ENCODE results near the gene TAMALIN. TPM values are rescaled to one million over a fixed set of nuclear protein-coding genes. Genes with fewer than 3 reads are reported as not detected.

TAMALIN gene
- total RNA-seq, 1 experiment from 2014 or later: 1.4 TPM

DNA sequence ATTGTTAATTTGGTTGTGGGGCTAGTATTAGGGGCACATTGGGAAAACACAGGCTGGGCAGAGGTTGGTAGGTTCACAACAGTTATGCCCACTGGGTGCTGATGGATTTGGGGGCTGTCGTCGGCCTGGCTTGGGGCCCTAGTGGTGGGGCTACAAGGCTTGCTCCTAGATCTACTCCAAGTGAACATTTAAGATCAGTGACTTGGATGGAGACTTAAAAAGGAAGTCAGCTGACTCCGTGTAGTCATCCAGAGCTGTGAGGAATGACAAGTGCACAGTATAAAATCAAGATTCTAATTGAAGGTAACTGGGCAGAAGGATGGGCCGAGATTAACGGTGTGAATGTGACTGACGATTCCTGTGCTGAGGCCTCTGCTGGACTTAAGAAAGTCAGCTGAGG, 31.7 kb downstream of the TAMALIN start:
- Histone ChIP-seq H3K36me3 (no peaks in the 10 kb centered on the region), H3K4me3 (peak overlapping the region; percentile 51), H3K9me3 (no peaks in the 10 kb centered on the region), H3K27me3 (no peaks in the 10 kb centered on the region)
- no peak for DNase-seq

DNA sequence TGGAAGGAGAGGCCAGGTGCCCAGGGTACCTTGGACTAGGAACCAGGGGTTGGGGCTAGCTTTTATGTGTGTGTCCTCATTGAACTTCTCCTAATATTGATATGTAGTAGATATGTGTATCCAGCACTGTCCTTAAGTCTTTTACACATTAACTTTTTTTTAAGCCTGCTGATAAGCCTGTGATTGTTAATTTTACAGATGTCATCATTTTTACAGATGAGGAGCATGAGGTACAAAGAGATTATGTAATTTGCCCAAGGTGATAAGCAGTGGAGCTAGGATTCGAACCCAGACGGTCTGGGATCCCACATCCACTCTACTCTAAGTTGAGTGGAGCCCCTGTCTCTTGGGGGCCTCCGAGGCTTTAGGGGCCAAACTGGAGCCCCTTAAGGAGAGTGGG, 34.3 kb downstream of the TAMALIN start:
- DNase-seq: no peak
- no peaks in the 10 kb centered on the region for H3K9me3 ChIP-seq
- no peak overlapping the region for H3K4me3 ChIP-seq
- no peaks in the 10 kb centered on the region for H3K36me3 ChIP-seq
- H3K27me3 ChIP-seq: no peaks in the 10 kb centered on the region

DNA sequence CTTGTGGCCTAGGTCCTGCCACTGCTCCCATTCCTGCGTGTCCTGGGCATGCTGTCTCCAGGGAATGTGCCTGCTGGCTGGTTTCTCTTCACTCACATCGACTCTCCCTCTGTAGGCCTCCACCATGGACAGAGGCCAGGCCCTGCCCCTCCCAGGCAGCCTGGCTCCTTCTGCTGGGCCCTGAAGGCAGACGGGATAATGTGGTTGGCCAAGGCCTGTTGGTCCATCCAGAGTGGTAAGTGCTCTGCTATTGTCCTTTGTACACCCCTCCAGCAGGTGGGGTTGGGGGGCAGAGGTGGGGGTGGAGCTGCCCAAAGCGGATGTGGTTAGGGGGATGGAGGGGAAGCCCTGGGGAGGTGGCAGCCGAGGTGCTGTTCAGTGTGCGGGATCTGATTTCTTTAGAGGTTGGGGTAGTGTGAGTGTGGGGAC, 35.0 kb downstream of the TAMALIN start:
- no peaks in the 10 kb centered on the region for H3K27me3 ChIP-seq
- no peak overlapping the region for H3K4me3 ChIP-seq
- H3K9me3 ChIP-seq: no peaks in the 10 kb centered on the region
- DNase-seq: peak; percentile 61
- H3K36me3 ChIP-seq: no peaks in the 10 kb centered on the region

DNA sequence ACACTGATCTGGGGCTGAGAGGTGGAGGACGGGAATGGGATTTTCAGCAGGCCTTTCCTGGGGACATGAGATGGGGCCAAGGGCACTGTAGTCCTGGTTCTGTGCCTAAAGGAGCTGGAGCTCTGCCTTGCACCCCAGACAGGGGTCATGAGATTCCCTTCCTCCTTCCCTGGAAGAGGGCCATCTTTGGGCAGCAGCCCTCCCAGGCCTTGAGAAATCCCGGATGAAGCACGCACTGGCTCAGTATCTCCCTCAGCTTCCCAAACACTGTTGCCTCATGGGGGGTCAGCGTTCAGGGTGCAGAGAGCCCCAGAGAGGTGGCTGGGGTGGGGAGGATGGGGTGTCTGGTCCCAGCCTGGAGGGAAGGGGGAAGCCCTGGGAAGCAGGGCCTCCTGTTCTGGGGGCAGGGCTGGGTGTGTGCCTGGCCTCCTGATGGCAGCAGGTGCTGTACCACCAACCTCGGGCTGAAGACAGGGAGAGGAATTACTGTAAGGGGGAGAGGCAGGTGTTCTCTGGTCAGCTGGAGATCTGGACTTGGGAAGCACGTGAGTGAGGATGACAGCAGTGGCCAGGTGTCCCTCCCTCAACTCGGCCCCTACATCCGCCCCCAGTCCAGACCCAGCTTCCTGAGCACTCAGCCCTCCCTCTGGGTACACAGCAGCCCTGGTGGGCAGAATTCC, 36.1 kb downstream of the TAMALIN start:
- no peaks in the 10 kb centered on the region for H3K36me3 ChIP-seq
- H3K27me3 ChIP-seq: no peaks in the 10 kb centered on the region
- no peak overlapping the region for H3K4me3 ChIP-seq
- no peaks in the 10 kb centered on the region for H3K9me3 ChIP-seq
- no peak for DNase-seq

DNA sequence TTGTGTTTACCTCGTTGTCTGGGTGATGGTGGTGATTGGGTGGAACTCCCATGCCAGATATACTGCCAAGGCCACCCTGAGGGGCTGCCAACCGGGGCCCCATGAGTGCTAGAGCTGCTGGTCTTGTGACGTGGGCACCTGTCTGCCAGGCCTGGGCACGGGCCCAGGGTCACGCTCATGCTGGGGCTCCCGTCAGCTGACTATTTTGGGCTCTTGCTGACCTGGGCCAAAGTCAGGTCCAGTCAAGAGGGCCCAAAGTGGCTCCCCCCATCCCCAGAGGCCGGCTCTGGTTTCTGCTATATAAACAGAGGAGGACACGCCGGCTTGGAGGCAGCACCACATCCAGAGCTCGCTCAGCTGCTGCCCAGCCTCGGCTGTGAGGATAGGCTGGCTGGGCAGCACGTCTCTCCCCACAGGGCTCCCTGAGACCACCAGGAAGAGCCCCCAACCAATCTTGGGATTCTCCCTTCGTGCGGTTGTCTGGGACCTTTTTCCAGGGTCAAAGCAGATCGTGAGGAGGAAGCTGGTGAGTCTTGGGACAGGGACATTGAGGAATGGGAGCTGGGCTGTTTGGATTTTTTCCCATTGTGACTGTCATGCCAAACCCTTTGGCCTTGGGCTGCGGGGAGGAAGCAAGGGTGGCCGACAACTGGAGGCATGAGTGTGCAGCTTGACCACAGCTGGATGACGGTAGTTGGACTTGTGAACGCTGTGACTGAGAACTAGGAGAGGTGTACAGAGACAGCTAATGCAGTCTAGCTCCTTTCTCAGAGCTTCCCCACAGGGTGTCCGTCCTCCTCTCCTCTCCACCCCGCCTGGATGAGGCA, 36.9 kb downstream of the TAMALIN start:
- peak; percentile 71 for DNase-seq
- Histone ChIP-seq H3K9me3 (no peaks in the 10 kb centered on the region), H3K36me3 (no peaks in the 10 kb centered on the region), H3K4me3 (peak overlapping the region; percentile 14; the same call in 1 of the 2 replicates), H3K27me3 (no peaks in the 10 kb centered on the region)

DNA sequence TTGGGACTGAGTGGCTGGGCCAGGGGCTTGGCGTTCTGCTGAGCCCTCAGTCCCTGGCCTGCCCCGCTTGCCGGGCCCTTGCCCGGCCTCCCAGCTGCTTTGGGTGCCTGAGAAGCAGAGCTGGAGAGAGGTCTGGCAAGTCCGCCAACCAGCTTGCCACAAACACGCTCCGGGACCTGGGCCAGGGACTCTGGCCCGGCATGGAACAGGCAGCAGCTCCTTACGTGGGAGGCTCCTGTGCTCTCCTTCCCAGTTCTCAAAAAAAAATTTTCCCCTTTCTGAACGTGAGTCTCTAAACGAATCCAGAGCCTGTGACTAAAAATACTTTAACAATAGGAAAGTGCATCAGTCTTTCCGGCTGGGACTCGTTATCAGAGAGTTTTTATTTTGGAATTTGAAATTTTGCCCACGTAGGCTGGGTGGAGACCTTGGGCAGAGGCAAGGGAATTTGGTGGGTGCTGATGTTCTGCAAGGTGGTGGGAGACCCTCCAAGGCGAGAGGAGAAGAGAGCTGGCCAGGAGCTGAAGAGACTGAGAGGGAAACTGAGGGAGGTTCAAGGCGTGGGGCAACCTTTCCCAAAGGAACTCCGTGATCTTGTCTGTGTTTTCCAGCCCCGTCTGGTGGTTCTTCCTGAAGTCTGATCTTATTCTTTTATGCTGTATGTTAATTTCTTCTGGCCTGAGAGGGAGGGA, 37.7 kb downstream of the TAMALIN start:
- H3K4me3 ChIP-seq: no peak overlapping the region
- H3K9me3 ChIP-seq: no peaks in the 10 kb centered on the region
- H3K36me3 ChIP-seq: no peaks in the 10 kb centered on the region
- no peaks in the 10 kb centered on the region for H3K27me3 ChIP-seq
- peak; percentile 97 for DNase-seq

DNA sequence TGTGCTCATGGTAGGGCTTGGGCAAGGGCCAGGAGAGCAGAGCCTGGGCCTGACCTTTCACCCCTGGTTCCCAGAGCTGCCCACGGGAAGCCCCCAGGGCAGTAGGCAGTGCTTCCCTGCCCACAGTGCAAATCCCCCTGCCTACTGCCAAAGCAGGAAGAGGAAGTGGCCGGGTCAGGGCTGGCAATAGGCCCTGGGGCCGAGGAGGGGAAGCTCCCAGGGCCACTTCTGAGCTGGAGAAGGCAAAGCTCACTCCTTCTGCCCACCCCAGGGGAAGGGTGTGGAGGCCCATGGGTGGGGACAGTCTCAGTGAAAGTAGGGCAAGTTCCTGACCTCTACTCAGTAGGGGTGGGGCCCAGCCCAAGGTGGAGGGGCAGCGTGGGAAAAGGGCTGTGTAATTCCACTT, 39.1 kb downstream of the TAMALIN start:
- DNase-seq: peak; percentile 67
- Histone ChIP-seq H3K27me3 (no peaks in the 10 kb centered on the region), H3K4me3 (no peak overlapping the region), H3K36me3 (no peaks in the 10 kb centered on the region), H3K9me3 (no peaks in the 10 kb centered on the region)

DNA sequence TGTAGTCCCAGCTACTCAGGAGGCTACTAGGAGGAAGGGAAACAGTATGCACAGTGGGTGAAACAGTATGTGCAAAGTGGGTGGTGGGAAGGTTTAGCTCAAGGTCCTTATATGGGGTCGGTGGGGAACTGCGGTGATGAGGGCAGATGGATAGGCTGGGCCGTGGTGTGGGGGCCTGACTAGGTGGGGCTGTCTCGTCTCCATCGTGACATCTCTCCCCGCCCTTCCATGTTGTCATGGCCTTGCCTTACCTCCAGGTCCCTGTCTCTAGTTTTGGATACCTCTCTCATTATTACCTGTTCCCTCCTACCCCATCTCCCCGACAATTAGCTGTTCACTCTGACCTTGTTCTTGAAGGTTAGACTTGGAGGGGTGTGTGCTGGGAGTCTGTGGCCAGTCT, 40.1 kb downstream of the TAMALIN start:
- Histone ChIP-seq H3K4me3 (no peak overlapping the region), H3K27me3 (no peaks in the 10 kb centered on the region), H3K9me3 (no peaks in the 10 kb centered on the region), H3K36me3 (no peaks in the 10 kb centered on the region)
- DNase-seq: no peak

DNA sequence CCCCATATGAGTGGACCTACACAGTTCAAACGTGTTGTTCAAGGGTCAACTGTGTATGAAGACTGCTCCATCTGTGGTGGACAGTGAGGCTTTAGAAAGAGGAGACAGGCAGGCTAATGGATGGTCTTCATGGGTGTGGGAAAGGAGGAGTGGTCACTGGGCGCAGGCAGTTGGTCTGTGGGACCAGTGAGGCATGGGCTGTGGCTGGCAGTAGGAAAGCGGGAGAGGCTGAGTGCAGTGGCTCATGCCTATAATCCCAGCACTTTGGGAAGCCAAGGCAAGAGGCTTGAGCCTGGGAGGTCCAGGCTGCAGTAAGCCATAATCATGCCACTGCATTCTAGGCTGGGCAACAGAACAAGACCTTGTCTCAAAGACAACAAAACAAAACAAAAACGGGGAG, 42.5 kb downstream of the TAMALIN start:
- no peaks in the 10 kb centered on the region for H3K9me3 ChIP-seq
- H3K4me3 ChIP-seq: no peak overlapping the region
- H3K36me3 ChIP-seq: no peaks in the 10 kb centered on the region
- no peaks in the 10 kb centered on the region for H3K27me3 ChIP-seq
- DNase-seq: no peak

DNA sequence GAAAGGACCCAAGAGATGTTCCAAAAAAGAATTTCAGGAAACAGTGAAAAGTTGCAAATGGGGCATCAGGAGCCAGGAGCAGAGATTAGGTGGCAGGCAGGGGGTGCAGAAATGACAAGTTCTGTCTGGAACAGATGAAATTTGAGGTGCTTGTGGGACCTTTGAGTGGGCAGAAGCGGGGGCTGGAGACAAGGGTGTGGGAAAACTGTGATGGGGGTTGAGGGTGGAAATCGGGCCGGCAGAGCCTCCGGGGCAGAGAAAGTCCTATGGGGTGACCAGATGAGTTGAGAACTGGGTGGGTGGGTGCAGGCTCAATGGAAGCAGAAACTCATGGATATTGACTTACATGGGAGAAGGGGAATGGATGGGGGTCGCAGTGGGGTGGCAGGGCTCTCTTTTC, 42.9 kb downstream of the TAMALIN start:
- no peaks in the 10 kb centered on the region for H3K27me3 ChIP-seq
- no peaks in the 10 kb centered on the region for H3K9me3 ChIP-seq
- no peaks in the 10 kb centered on the region; the same call in 1 of the 2 replicates for H3K36me3 ChIP-seq
- no peak overlapping the region for H3K4me3 ChIP-seq
- no peak for DNase-seq

DNA sequence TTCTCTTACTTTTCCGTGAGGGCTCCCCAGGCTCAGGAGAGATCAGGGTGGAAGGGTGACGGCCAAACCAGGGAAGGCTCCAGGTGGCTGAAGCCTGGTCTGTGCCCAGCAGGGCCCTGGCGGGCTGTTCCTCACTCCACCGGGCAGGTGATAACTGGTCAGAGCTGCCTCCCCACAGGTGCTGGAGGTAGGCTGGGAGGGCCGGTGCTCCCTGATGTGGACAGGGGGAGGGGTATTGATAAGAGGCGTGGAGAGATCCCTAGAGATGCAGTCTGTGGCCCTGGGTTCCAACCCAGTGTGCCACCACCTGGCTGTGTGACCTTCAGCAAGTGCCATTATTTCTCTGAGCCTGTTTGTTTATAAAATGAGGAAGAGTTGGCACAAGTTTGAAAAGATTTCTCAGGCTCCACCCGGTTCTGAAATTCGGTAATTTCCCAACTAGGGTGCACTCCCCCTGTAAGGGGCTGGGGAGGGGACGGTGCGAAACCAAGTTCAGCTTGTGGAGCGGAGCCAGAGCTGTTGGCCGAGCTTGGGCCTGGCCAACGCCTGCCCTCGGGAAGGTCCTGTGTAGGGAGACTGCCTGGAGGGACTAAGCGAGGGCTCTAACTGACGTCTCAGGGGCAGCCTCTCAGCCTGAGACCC, 43.5 kb downstream of the TAMALIN start:
- H3K9me3 ChIP-seq: no peaks in the 10 kb centered on the region
- no peaks in the 10 kb centered on the region for H3K27me3 ChIP-seq
- H3K4me3 ChIP-seq: peak overlapping the region; percentile 39
- H3K36me3 ChIP-seq: no peaks in the 10 kb centered on the region; the same call in 1 of the 2 replicates
- DNase-seq: no peak

DNA sequence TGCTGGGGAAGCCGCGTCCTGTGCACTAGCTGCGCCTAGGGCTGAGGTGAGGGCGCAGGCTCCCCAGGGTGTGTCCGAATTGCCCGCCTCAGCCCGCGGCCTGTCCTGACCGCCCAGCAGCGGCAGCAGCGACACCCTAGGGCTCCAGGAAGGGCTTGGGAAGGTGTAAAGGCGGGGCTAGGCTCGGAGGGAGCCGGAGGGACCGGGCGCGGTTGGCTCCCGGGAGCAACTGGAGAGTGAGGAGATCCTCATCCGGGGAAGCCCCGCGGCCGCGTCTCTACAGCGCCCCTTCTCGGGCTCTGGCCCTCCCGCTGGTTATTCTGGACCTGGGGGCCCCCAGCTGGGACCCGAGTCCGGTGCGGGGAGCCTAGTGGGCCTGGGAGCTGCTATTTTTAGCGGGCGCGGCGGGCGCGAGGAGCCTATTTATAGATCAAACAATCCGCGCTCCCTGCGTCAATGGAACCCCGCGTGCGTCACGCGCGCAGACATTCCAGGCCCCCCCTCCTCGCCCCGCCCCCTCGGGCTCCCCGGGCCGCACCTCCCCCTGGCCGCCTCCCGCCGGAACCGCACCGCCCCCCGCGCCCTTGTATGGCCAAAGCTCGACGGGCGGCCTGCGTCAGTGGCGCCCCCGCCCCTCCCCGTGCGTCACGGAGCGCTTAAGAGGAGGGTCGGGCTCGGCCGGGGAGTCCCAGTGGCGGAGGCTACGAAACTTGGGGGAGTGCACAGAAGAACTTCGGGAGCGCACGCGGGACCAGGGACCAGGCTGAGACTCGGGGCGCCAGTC, 44.2 kb downstream of the TAMALIN start, which contains the start of gene NR4A1:
TSS of gene NR4A1 (plus strand) at position 685 of the 784 bp plus-strand sequence. CDS start 2,887 bp downstream, outside the sequence.
- DNase-seq: peak; percentile 70
- Histone ChIP-seq H3K4me3 (peak within 1 kb of the TSS; percentile 39), H3K36me3 (no peaks in the 10 kb centered on the region; the same call in 1 of the 2 replicates), H3K9me3 (no peaks in the 10 kb centered on the region), H3K27me3 (no peaks in the 10 kb centered on the region)

DNA sequence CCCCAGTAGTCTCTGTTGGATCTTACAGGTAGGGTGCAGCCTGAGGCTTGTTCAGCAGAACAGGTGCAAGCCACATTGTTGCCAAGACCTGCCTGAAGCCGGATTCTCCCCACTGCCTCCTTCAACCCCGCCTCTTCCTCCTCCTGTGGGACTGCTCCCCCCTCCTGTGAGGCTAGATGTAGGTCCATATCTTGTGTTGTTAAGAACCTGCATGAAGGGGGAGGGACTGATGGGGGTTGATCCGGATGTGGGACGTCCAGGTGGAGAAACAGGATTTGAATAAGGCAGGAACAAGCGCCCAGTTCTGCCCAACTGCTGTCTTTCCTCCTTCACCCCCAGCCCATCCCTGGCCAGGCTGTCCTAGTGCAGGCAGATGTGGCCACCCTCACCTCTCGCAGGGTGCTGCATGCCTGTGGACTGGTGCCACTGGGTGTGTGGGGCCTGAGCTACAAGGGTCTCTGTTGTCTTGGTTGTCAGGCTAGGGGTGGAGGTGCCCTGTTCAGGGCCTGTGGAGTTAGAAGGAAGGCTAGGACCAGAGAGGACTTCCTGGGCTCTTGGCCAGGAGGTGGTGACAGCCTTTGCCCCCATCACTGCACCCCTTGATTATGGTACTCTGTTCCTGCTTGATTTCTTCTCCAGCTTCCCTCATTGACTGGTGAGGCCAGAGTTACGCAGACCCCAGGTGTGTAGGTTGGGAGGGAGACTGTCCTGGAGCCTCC, 45.9 kb downstream of the TAMALIN start:
- no peak for DNase-seq
- no peak overlapping the region for H3K4me3 ChIP-seq
- no peaks in the 10 kb centered on the region for H3K9me3 ChIP-seq
- H3K36me3 ChIP-seq: peaks cover 2% of the 10 kb centered on the region; the same call in 1 of the 2 replicates
- no peaks in the 10 kb centered on the region for H3K27me3 ChIP-seq

DNA sequence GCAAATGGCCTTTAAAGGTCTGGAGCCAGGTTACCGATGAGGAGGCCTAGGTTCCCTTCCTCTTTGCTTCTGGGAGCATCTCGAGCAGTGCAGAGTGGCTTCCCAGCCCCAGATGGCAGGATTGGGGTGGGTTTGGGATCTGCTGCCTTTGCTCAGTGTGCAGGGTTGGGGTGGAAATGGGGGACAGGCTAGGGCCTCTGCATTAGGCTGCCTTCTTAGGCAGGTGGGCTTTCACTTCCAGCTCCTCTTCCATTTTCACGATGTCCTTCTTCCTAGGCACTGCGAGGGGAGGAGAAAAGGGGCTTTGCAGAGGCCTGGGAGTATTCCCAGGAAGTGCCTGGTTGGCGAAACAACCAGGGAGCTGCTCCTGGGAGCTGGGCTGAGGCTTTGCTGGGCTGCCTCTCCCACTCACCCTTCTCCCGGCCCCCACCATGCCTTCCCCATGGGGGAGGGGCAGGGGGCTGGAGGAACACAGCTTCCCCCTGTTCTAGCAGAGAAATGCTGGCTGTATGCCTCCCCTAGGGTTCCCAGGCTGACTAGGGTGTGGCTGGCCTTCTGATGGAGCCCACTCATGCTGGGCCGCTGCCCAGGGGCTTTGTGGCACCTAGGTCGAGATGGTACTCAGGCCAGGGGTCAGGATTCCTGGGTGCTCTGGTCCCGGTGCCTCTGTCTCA, 46.9 kb downstream of the TAMALIN start:
- no peak for DNase-seq
- peaks cover 2% of the 10 kb centered on the region; the same call in 1 of the 2 replicates for H3K36me3 ChIP-seq
- H3K9me3 ChIP-seq: no peaks in the 10 kb centered on the region
- H3K27me3 ChIP-seq: no peaks in the 10 kb centered on the region
- H3K4me3 ChIP-seq: no peak overlapping the region

DNA sequence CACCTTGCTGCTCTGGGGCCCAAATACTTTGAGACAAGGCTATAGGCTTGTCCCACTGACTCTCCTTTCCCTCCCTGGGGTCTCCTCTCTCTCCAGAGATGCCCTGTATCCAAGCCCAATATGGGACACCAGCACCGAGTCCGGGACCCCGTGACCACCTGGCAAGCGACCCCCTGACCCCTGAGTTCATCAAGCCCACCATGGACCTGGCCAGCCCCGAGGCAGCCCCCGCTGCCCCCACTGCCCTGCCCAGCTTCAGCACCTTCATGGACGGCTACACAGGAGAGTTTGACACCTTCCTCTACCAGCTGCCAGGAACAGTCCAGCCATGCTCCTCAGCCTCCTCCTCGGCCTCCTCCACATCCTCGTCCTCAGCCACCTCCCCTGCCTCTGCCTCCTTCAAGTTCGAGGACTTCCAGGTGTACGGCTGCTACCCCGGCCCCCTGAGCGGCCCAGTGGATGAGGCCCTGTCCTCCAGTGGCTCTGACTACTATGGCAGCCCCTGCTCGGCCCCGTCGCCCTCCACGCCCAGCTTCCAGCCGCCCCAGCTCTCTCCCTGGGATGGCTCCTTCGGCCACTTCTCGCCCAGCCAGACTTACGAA, 47.6 kb downstream of the TAMALIN start:
- DNase-seq: no peak
- Histone ChIP-seq H3K27me3 (no peaks in the 10 kb centered on the region), H3K4me3 (no peak overlapping the region)

More for the DNA sequence above, 47.6 kb downstream of the TAMALIN start:
- Histone ChIP-seq H3K9me3 (no peaks in the 10 kb centered on the region), H3K36me3 (peaks cover 2% of the 10 kb centered on the region; the same call in 1 of the 2 replicates)

Data from MG63 (cell line).